Mesenchymal stem cell (in vitro differentiated cells and primary cell): Measurements from ENCODE around the gene DGCR6L.
"Not testable (repeated sequence)": the region's sequence is repeated elsewhere in the genome, so short reads cannot be mapped to it uniquely, and the experiment has no call there.

Source experiments
- DNase-seq: peaks from one replicate; pipeline ENCODE4 v3.0.0-alpha.2; 2013
- H2AFZ ChIP-seq: one replicate; pipeline ENCODE4 v1.6.1; 2013; ENCODE audit warnings: low read depth, mild to moderate bottlenecking, control low read depth, inconsistent platforms, low read length, moderate library complexity
- H2AK5ac ChIP-seq: 2 replicates; pipeline ENCODE4 v1.6.1; 2013; ENCODE audit warnings: low read length, moderate library complexity, mild to moderate bottlenecking, inconsistent platforms; ENCODE audit not compliant: severe bottlenecking
- H2BK120ac ChIP-seq: one replicate; pipeline ENCODE4 v1.6.1; 2013; ENCODE audit warnings: low read depth, mild to moderate bottlenecking, inconsistent platforms, low read length, moderate library complexity
- H2BK12ac ChIP-seq, 2 experiments: one replicate each; pipeline ENCODE4 v1.6.1; 2013; ENCODE audit warnings: inconsistent platforms in 2 of 2, low read length in 2 of 2, mild to moderate bottlenecking in 2 of 2, moderate library complexity in 2 of 2, control low read depth in 1 of 2
- H2BK15ac ChIP-seq: one replicate; pipeline ENCODE4 v1.6.1; 2013; ENCODE audit warnings: mild to moderate bottlenecking, low read depth, inconsistent platforms; ENCODE audit not compliant: poor library complexity, severe bottlenecking
- H2BK5ac ChIP-seq: 2 replicates; pipeline ENCODE4 v1.6.1; 2013; ENCODE audit warnings: low read depth, mild to moderate bottlenecking, low read length, control low read depth, inconsistent platforms; ENCODE audit not compliant: poor library complexity, severe bottlenecking
- H3K14ac ChIP-seq, 2 experiments: one replicate each; pipeline ENCODE4 v1.6.1; 2013; ENCODE audit warnings: inconsistent platforms in 2 of 2, low read length in 2 of 2, control low read depth in 1 of 2, mild to moderate bottlenecking in 1 of 2, moderate library complexity in 1 of 2
- H3K18ac ChIP-seq, 2 experiments: one replicate each; pipeline ENCODE4 v1.6.1; 2013; ENCODE audit warnings: inconsistent platforms in 2 of 2, low read length in 2 of 2, control low read depth in 1 of 2, low read depth in 1 of 2, mild to moderate bottlenecking in 1 of 2
- H3K23ac ChIP-seq, 2 experiments: one replicate each; pipeline ENCODE4 v1.6.1; 2013; ENCODE audit warnings: inconsistent platforms in 2 of 2, low read length in 2 of 2, mild to moderate bottlenecking in 2 of 2, moderate library complexity in 2 of 2, control low read depth in 1 of 2
- H3K27ac ChIP-seq: 2 replicates; pipeline ENCODE4 v1.5.1; 2013; ENCODE audit warnings: mild to moderate bottlenecking, moderate library complexity, low read length, control low read depth, inconsistent platforms; ENCODE audit not compliant: poor library complexity, severe bottlenecking
- H3K27me3 ChIP-seq, 2 experiments: 2 replicates each; pipeline versions ENCODE4 v1.6.1 to v1.7.0; 2013; ENCODE audit warnings: low read length in 2 of 2, mild to moderate bottlenecking in 2 of 2, moderate library complexity in 2 of 2, control low read depth in 1 of 2, inconsistent platforms in 1 of 2; ENCODE audit not compliant: control insufficient read depth in 1 of 2, insufficient read depth in 1 of 2
- H3K36me3 ChIP-seq, 2 experiments: 2 replicates each; pipeline versions ENCODE4 v1.6.1 to v1.7.0; 2013; ENCODE audit warnings: low read length in 2 of 2, control low read depth in 1 of 2, inconsistent platforms in 1 of 2, low read depth in 1 of 2, mild to moderate bottlenecking in 1 of 2; ENCODE audit not compliant: insufficient read depth in 2 of 2, control insufficient read depth in 1 of 2
- H3K4ac ChIP-seq, 2 experiments: one replicate each; pipeline ENCODE4 v1.6.1; 2013; ENCODE audit warnings: inconsistent platforms in 2 of 2, low read length in 2 of 2, mild to moderate bottlenecking in 2 of 2, moderate library complexity in 2 of 2, control low read depth in 1 of 2, low read depth in 1 of 2
- H3K4me1 ChIP-seq: 2 replicates; pipeline ENCODE4 v1.6.1; 2013; ENCODE audit warnings: low read depth, low read length, control low read depth; ENCODE audit not compliant: control insufficient read depth, insufficient read depth
- H3K4me2 ChIP-seq: 2 replicates; pipeline ENCODE4 v1.6.1; 2013; ENCODE audit warnings: low read length, mild to moderate bottlenecking, inconsistent platforms; ENCODE audit not compliant: poor library complexity, severe bottlenecking
- H3K4me3 ChIP-seq, 2 experiments: 2 replicates each; pipeline versions ENCODE4 v1.5.1 to v1.7.0; 2013; ENCODE audit warnings: low read length in 2 of 2, mild to moderate bottlenecking in 2 of 2, control low read depth in 1 of 2, low read depth in 1 of 2; ENCODE audit not compliant: insufficient read depth in 1 of 2
- H3K79me1 ChIP-seq: replicated peaks from 2 replicates; pipeline ENCODE4 v1.6.1; 2013; ENCODE audit warnings: mild to moderate bottlenecking, control low read depth, low read length, inconsistent platforms; ENCODE audit not compliant: poor library complexity, severe bottlenecking
- H3K9ac ChIP-seq: 2 replicates; pipeline ENCODE4 v1.7.0; 2013; ENCODE audit warnings: mild to moderate bottlenecking, low read length, moderate library complexity
- H3K9me3 ChIP-seq: 2 replicates; pipeline ENCODE4 v1.7.0; 2013; ENCODE audit warnings: mild to moderate bottlenecking, low read length; ENCODE audit not compliant: control insufficient read depth
- H4K8ac ChIP-seq: one replicate; pipeline ENCODE4 v1.6.1; 2013; ENCODE audit warnings: inconsistent platforms, mild to moderate bottlenecking, low read length, moderate library complexity
- H4K91ac ChIP-seq: one replicate; pipeline ENCODE4 v1.6.1; 2013; ENCODE audit warnings: mild to moderate bottlenecking, low read length, inconsistent platforms
- WGBS: methylation state at CpG from one replicate; pipeline ENCODE4 v1.1.7; 2013; ENCODE audit warnings: mixed read lengths; 5-methylcytosine and 5-hydroxymethylcytosine counted together

The DGCR6L gene

DNA sequence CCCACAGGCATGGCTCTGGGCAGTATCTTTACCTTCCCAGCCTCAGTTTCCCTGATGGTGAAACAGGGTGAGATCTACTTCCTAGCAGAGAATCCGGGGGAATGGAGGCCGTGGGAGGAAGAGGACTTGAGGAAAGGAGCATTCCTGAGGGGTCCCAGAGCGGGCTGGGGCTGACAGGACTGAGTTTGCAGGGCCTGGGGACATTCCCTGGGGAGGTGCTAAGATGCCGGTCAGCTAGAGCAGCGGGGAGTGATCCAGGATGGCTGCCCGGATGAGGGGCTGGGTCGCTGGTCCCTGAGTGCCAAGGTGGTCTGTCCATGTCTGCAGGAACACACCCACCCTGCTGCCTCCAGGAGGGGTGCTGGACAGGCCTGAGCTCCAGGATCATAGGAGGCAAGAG lies 43.4 kb downstream of the DGCR6L start:
- Histone ChIP-seq H2AK5ac (no peak overlapping the region), H3K79me1 (no peaks in the 10 kb centered on the region), H3K14ac (no peak overlapping the region), H3K4me3 (no peak overlapping the region), H2BK120ac (no peak overlapping the region), H3K4ac (no peak overlapping the region), H3K9ac (no peak overlapping the region), H3K27ac (no peak overlapping the region), H3K27me3 (peaks cover 0 to 2% of the 10 kb centered on the region in 2 experiments), H4K91ac (no peak overlapping the region), H3K4me1 (peaks cover 4% of the 10 kb centered on the region), H2BK12ac (no peak overlapping the region), H3K23ac (no peak overlapping the region), H3K36me3 (no peaks in the 10 kb centered on the region), H2BK15ac (no peak overlapping the region), H2BK5ac (no peak overlapping the region), H3K9me3 (no peaks in the 10 kb centered on the region), H3K4me2 (no peak overlapping the region), H3K18ac (no peak overlapping the region), H4K8ac (no peak overlapping the region), H2AFZ (no peak overlapping the region)
- DNase-seq: no peak
- 65% methylated on average over 7 of the region's 7 CpGs for WGBS

DNA sequence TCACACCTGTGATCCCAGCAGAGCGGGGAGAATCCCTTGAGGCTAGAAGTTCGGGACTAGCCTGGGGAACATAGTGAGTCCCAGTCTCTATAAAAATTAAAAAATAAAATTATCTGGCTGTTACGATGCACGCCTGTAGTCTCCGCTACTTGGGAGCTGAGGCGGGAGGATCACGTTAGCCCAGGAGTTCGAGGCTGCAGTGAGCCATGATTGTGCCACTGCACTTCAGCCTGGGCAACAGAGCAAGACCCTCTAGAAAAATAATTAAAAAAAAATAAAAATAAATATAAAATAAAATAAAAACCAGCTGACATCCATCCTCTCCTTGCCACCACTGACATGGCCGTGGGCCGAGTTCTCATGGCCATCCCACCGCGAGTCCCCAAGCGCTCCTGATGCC lies 44.0 kb downstream of the DGCR6L start:
- Histone ChIP-seq H3K9ac (no peak overlapping the region), H4K91ac (no peak overlapping the region), H3K14ac (no peak overlapping the region), H3K36me3 (no peaks in the 10 kb centered on the region), H3K23ac (no peak overlapping the region), H2AFZ (no peak overlapping the region), H3K9me3 (no peaks in the 10 kb centered on the region), H2AK5ac (no peak overlapping the region), H3K27me3 (peaks cover 0 to 2% of the 10 kb centered on the region in 2 experiments), H2BK5ac (no peak overlapping the region), H3K4ac (no peak overlapping the region), H2BK120ac (no peak overlapping the region), H2BK15ac (no peak overlapping the region), H4K8ac (no peak overlapping the region), H3K4me2 (no peak overlapping the region), H3K18ac (no peak overlapping the region), H2BK12ac (no peak overlapping the region), H3K4me3 (no peak overlapping the region), H3K4me1 (peaks cover 3% of the 10 kb centered on the region), H3K27ac (no peak overlapping the region), H3K79me1 (no peaks in the 10 kb centered on the region)
- no peak for DNase-seq
- 95% methylated on average over 13 of the region's 13 CpGs for WGBS

DNA sequence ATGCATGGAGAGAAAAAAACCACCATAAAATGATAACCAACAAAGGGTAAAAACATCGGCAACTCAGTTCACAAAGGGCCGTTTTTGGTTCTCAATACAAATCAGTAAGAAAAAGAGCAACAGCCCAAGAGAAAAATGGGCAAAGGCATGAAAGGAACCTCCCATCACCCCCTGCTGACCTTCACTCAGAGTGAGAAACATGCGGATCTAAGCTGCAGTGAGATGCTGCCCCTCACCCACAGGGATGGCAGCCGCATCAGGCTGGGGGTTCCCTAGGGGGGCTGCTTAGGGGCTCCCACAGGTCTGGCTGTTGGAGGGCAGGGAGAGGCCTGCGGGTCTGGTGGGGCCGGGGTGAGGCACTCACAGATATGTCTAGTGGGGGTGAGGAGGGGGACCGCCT lies 44.5 kb downstream of the DGCR6L start:
- H3K4me1 ChIP-seq, H3K18ac ChIP-seq, H2BK12ac ChIP-seq, H3K36me3 ChIP-seq, H4K91ac ChIP-seq, H3K4me2 ChIP-seq, H3K14ac ChIP-seq, H3K27me3 ChIP-seq, H2BK120ac ChIP-seq, H3K23ac ChIP-seq, H4K8ac ChIP-seq, H3K79me1 ChIP-seq, H3K4me3 ChIP-seq, H3K4ac ChIP-seq, H3K27ac ChIP-seq, H2AK5ac ChIP-seq, H2BK15ac ChIP-seq, H2AFZ ChIP-seq, H2BK5ac ChIP-seq, H3K9me3 ChIP-seq, DNase-seq, H3K9ac ChIP-seq: not testable (repeated sequence)
- WGBS: 13% methylated on average over 2 of the region's 7 CpGs

DNA sequence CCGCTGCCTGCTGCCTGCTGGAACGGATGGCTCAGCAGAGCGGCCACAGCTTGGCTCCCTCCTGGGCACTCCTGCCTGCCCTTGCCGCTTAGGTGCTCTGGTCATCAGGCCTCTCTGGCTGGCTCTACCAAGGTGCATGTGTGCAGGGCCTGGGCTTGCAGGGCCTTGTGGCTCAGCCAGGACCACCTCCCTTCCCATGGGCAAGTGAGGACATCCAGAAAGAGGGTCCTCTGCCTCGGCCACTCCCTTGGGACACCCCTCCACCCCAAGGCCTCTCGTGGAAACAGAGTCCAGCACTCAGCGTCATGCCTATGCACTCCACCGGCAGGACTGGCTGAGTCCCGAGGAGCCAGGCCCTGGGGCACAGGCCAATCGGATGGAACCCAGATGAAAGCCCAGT lies 45.5 kb downstream of the DGCR6L start:
- H3K14ac ChIP-seq, H2AK5ac ChIP-seq, H2BK12ac ChIP-seq, H3K4me1 ChIP-seq, H3K79me1 ChIP-seq, H3K27ac ChIP-seq, H3K23ac ChIP-seq, H4K8ac ChIP-seq, H2AFZ ChIP-seq, H3K4ac ChIP-seq, H2BK120ac ChIP-seq, H3K9me3 ChIP-seq, DNase-seq, H3K27me3 ChIP-seq, H3K9ac ChIP-seq, H3K36me3 ChIP-seq, H4K91ac ChIP-seq, H3K4me3 ChIP-seq, H3K4me2 ChIP-seq, H2BK15ac ChIP-seq, H2BK5ac ChIP-seq, H3K18ac ChIP-seq: not testable (repeated sequence)
- WGBS: 91% methylated on average over 9 of the region's 10 CpGs
